CD4-positive, alpha-beta T cell treated with Interferon gamma for 1 hour (primary cell): ENCODE results near the gene NT5C3B.
"Not testable (repeated sequence)": the region's sequence is repeated elsewhere in the genome, so short reads cannot be mapped to it uniquely, and the experiment has no call there.

Experiments used
- DNase-seq: peaks from one replicate; pipeline ENCODE4 v3.0.0-alpha.2; 2020

Gene NT5C3B

GRCh38 chr17:41837761-41838538 is 1.9 kb upstream of the NT5C3B start, which contains the start of gene KLHL10:
TSS of gene KLHL10 (plus strand) at chr17:41837825. CDS start at chr17:41837933, 108 bp downstream.
- no peak for DNase-seq

- DNase-seq: no peak
These were observed 641 bp upstream of the NT5C3B start for GRCh38 chr17:41836550-41837196.

- no peak for DNase-seq
These were observed 725 bp downstream of the NT5C3B start for GRCh38 chr17:41835214-41835799.

- not testable (repeated sequence) for DNase-seq
These were observed 6.1 kb downstream of the NT5C3B start for GRCh38 chr17:41829961-41830360.

GRCh38 chr17:41825175-41825845 is 10.7 kb downstream of the NT5C3B start:
- DNase-seq: no peak

- DNase-seq: no peak
These were observed 11.9 kb downstream of the NT5C3B start for GRCh38 chr17:41824086-41824485.

GRCh38 chr17:41823580-41823979 is 12.5 kb downstream of the NT5C3B start:
- no peak for DNase-seq

GRCh38 chr17:41823141-41823524 is 12.9 kb downstream of the NT5C3B start:
- no peak for DNase-seq

GRCh38 chr17:41822216-41823140 is 13.6 kb downstream of the NT5C3B start:
- DNase-seq: no peak

GRCh38 chr17:41821776-41822175 is 14.3 kb downstream of the NT5C3B start:
- no peak for DNase-seq

- DNase-seq: no peak
These were observed 18.0 kb downstream of the NT5C3B start for GRCh38 chr17:41818024-41818423.

- no peak for DNase-seq
These were observed 19.3 kb downstream of the NT5C3B start for GRCh38 chr17:41816637-41817320.

- DNase-seq: no peak
These were observed 21.8 kb downstream of the NT5C3B start for GRCh38 chr17:41814195-41814594.

GRCh38 chr17:41813699-41814124 is 22.3 kb downstream of the NT5C3B start:
- DNase-seq: no peak

- DNase-seq: no peak
These were observed 22.8 kb downstream of the NT5C3B start for GRCh38 chr17:41813152-41813680.

GRCh38 chr17:41812381-41813151 is 23.5 kb downstream of the NT5C3B start, which contains the start of gene FKBP10:
TSS of gene FKBP10 (plus strand) at chr17:41813004. CDS start at chr17:41813035, 31 bp downstream.
- DNase-seq: no peak

GRCh38 chr17:41811549-41812380 is 24.3 kb downstream of the NT5C3B start, which contains the start of gene P3H4:
TSS of gene P3H4 (minus strand) at chr17:41811949. CDS start at chr17:41811915, 34 bp downstream.
- peak; percentile 68 for DNase-seq

- peak; percentile 9 for DNase-seq
These were observed 25.1 kb downstream of the NT5C3B start for GRCh38 chr17:41810659-41811548.
